ENCODE results near the gene GSTA1. TPM values are rescaled to one million over a fixed set of nuclear protein-coding genes. Genes with fewer than 3 reads are reported as not detected.

The GSTA1 gene
- 0.21 TPM in 1 of 2 replicates, not detected in the other for total RNA-seq

DNA sequence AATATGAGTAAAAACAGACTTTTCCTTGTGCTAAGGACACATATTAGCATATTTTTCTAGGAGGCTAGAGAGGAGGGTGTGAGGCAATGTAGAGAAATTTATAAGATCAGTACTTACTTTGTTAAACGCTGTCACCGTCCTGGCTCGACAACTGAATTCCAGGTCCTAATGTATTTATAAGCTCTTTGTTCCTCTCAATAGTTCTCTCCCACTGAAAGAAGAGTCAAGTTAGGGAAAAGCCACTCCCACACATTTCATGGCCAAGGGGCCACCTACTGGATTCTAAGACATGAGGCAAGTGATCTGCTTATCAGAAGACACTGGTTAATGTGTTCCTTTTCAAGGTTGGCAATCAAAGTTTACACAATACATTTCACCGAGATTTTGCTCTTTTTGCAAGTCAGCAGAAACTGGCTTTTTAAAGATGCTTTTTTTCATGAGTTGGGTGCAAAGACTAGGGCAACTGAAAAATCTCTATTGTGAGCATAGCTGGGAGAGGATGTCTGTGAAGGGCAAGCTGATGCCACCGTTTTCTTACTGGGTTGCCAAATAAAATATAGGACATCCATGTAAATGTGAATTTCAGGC is at the start of gene GSTA1:
Gene GSTA1 (minus strand): TSS at position 149 of the 588 bp plus-strand sequence. CDS start 4,549 bp downstream, outside the sequence.

DNA sequence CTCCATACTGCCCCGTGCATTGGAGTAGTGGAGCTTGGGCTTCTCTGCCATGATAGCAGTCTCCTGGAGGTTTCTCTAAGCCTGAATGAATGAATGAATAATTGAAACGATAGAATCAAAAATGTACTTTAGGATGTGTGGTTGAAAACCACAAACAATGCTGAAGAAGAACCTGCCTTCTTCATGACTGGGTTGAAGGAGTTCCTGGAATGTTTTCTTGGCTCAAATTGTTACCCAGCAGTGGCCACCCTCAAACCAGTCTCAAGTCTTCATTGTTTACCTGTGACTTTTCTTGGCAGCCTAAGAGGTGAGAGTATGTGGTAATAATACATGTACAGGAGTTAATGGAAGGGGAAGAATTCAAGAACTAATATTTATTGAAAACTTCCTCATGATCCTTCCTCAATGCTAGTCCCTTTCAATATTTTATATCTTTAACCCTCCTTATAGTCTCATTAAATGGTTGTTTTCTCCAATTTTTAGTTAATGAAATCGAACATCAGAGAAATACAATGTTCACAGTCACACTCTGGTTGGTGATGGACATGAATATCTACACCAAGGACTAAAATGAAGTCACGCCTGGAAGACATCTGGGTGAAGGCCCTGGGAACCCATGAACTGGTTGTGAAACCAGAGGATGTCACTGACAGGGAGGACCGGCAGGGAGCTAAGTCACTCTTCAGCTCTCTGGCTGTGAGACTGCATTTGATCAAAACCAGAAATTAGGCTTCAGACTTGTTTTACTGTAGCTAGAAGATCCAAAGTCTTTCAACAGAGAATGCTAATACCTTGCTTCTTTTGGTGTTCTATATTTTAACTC is 37.4 kb upstream of the GSTA1 start, which contains the start of gene GSTA5:
Gene GSTA5 (minus strand): TSS at position 51 of the 823 bp plus-strand sequence.

DNA sequence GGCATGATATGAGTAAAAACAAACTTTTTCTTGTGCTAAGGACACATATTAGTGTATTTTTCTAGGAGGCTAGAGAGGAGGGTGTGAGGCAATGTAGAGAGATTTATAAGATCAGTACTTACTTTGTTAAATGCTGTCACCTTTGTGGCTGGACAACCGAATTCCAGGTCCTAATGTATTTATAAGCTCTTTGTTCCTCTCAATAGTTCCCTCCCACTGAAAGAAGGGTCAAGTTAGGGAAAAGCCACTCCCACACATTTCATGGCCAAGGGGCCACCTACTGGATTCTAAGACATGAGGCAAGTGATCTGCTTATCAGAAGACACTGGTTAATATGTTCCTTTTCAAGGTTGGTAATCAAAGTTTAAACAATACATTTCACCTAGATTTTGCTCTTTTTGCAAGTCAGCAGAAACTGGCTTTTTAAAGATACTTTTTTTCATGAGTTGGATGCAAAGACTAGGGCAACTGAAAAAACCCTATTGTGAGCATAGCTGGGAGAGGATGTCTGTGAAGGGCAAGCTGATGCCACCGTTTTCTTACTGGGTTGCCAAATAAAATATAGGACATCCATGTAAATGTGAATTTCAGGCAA is 40.2 kb downstream of the GSTA1 start, which contains the start of gene GSTA2:
Gene GSTA2 (minus strand): TSS at position 154 of the 595 bp plus-strand sequence. CDS start 5,528 bp downstream, outside the sequence.

Other genes with a start within 250 kb of the GSTA1 start
- 9.9 and 12.8 TPM in 2 replicates for gene TRAM2, start 226.8 kb downstream of the GSTA1 start, total RNA-seq
- gene TMEM14A, start 132.7 kb downstream of the GSTA1 start, total RNA-seq, result 5.5 and 19.1 TPM in 2 replicates
- gene GSTA2, start 40.3 kb downstream of the GSTA1 start, total RNA-seq, result not detected in 2 replicates
- gene GSTA5, start 37.0 kb upstream of the GSTA1 start, total RNA-seq, result not detected in 2 replicates
- not detected in 2 replicates for gene GSTA3, start 105.9 kb upstream of the GSTA1 start, total RNA-seq
- 5.8 and 13.9 TPM in 2 replicates for gene GSTA4, start 191.5 kb upstream of the GSTA1 start, total RNA-seq